CMK (cell line): ENCODE measurements around the gene COL9A1.

ENCODE experiments used
- DNase-seq: peaks from one replicate; pipeline ENCODE4 v3.0.0-alpha.2; 2010; ENCODE audit warnings: low read depth

The COL9A1 gene

DNA sequence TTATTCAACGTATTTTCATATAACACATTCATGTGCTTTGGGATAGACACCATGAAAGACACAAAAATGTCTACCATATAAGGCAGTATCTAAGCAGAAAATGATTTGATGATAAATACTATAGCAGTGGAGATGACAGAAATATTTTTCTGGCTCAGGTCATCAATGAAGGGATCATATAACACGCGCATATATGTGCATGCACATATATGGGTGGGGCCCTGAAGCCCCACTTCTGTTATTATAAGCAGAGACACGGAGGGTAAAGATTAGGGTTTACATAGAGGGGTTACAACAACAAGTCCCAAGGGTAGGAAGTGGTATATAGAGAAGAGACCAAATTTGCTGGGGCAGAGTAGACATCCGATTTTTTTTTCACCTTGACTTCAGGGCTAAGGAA is 16.0 kb downstream of the COL9A1 start:
- DNase-seq: no peak

DNA sequence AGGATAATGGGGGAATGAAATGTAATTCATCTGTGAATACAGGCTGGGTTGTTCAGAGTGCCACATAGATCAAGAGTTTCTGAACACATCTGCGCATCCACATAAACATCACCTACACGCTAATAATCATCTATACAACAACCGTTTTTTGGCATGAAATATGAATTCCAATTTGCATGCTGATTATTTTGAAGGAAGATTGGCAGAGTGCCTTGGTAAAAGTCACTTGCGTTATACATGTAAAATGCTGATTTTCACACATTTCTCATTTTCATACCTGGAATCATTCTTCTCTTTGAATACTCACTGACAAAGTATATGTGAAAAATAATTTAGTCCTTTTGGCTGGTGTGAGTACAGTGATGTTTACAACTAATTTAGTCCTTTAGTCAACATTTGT is 17.7 kb downstream of the COL9A1 start:
- DNase-seq: no peak

DNA sequence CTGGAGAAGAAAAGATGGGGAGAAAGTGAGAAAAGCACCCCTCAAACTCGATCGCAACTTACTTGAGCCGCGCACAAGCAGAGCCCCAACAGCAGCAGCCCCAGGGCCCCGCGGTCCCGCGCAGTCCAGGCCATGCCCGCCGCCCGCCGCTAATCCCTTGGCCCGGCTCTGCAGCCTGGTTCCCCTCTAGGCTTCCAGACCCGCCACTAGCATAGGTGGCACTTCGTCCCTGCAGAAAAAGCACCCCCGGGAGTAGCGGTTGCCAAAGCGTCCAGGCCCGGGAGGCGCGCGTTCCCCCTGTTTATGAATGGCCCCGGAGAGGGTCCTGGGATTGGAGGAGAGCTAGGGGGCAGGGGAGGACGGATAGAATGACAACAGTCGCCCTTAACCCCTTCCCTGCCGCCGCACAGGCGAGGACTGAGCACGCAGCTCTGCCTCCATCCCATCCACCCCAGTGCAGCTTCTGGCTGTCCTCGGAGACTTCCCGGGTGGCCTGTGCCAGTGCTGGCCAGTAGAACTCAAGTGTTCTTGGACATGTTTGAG is 19.9 kb downstream of the COL9A1 start:
- no peak for DNase-seq

DNA sequence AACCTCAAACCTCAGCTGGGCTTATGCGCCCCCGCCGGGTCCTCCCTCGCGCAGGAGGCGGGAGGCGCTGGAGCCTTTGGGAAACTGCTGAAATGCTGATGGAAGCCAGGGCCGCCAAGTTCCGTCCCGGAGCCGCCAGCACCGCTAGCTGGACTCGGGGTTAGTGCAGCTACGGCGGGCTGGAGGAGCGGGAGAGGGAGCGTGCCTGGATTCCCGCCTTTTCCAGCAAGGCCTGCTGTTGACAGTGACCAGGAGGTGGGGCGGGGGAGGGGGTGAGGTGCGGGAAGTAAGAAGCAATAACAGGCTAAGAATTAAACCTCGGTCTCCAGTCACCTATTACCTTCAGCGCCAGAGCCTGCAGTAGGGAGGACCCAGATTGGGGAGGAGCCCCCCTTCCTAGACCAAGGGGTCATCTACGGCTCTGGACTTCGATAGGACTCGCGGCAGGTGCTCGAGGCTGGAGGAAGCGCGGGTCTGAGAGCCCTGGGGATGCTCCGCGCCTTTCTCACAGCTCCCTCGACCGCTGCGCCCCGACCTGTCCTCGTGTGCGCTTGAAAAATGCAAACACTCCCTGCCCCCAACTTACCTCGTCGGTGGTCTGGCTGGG is 20.5 kb downstream of the COL9A1 start:
- no peak for DNase-seq

DNA sequence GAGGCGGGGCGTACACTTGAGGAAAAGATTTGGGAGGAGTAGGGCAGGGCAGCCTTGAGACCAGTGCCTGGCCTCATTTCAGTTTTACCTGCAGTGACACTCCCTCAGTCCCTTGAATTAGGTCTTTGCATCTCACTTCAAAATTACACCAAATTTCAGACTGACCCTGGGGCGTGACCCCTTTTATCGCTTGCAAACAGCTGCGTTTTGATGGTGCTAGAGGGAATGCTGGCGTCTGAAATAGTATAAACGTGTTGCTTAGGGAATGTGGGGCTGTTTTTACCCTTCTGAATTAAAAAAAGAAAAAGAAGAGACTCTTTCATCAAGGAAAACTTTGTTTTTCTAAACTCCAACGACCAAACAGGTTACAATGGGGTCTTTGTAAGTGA is 21.0 kb downstream of the COL9A1 start:
- no peak for DNase-seq

DNA sequence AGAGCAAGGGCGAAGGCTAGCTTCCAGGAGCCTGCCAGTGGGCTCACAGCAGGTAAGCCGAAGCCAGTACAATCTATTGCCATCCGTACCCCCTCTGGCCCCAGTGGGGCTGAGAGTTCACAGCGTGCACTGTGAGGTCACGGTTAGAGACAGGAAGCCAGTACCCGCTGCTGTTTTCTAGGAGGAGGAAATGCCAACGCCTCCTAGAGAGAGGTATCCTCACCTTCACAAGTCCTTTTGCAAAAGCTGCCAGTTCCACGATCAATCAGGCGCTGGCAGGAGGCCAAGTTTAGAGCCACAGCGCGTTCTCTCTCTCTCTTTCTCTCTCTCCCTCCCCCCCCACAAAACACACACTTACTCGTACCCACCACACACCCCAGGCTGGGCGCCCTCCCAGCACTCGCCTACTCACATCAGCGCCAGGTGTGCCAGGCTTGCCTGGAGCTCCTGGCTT is 22.5 kb downstream of the COL9A1 start:
- no peak for DNase-seq

DNA sequence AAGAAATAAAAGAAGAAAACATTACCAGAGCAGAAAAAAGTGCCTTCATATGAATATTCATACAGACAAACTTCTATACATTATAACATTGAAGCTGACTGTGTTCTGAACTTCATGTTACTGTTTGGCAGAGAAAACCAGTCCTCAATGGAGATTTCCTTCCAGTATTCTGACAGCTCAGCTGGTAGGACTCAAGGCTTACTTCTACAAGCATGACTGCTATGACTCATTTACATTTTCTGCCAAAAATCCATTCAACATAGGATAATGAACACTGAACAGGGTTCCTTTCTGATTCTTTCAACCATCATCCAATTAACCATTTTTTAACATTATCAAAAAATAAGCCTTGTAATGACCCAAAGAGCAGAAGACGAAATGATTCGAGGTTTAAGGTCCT is 25.4 kb downstream of the COL9A1 start:
- DNase-seq: no peak

DNA sequence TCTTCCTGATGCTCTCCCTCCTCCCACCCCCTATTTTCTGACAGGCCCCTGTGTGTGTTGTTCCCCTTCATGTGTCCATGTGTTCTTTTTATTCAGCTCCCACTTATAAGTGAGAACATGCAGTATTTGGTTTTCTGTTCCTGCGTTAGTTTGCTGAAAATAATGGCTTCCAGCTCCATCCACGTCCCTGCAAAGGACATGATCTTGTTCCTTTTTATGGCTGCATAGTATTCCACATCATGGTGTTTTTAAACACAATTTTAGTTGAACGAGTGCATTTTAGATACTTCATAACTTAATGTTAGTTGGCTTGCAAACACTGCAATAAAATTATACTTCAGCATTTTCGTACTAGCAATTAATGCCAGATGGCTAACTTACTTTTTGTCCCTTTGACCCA is 28.5 kb downstream of the COL9A1 start:
- no peak for DNase-seq

DNA sequence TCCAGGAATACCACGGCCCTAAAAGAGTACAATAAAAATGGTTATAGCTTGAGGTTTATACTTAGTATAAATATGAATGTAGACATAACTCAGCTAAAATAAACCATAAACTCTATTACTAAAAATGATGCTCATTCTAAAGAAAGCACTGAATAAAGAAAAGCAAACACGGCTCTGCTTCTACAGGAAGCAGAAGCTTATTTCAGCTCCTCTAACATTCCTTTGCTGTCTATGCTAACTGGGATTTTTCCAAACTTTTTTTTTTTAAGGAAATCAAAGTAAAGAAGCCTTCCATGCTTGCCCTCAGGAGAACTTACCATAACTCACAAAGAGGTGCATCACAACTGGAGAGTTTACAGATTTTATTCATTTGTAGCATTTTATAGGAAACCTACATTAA is 30.8 kb downstream of the COL9A1 start:
- DNase-seq: no peak

DNA sequence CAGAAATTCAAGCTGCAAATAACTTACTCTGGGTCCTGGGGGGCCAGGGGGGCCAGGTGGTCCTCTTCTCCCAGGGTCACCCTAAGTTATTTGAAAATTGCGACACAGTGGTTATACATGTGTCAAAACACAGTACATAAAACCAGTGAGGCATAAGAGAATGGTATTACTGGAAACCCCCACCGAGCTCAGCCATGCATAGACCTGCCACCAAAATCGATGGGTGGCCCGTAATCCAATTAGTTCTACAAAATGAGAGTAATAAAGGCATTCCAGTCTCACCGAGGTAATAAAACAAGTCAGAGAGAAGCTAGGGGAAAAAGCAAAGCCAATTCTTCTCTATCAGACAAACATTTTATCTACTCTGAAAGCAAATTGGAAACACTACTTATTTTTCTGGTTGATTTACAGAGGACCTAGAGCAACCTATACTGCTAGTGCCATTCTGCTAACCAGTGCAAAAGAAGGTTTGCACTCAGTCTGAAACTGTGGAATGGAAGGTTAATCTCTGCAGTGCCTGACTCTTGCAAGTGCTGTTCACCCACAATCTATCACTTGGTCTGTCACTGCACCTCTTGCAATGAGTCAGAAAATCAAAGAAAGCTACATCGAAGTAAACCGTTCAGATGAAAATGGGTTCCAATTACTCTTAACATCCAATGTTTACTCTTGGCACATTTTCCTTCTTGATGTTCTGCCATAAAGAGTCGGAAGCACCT is 32.4 kb downstream of the COL9A1 start:
- no peak for DNase-seq

DNA sequence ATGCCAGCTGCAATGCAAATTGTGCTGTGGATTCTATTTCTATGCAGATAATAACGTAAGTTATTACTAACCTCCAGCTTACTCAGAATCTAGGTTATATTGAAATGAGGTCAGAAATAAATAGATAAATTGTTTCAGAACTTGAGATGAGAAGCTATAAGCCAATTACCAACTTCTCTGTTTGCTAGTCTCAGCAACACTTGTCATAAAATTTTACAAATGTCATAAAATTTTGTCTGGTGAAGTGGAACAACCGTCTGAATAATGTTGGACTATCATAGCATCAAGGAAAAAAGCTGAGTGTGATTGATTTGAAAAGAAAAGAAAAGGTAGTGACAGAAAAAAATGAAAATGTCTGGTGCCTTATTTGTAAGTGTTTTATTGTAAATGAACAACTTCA is 36.7 kb downstream of the COL9A1 start:
- DNase-seq: no peak

DNA sequence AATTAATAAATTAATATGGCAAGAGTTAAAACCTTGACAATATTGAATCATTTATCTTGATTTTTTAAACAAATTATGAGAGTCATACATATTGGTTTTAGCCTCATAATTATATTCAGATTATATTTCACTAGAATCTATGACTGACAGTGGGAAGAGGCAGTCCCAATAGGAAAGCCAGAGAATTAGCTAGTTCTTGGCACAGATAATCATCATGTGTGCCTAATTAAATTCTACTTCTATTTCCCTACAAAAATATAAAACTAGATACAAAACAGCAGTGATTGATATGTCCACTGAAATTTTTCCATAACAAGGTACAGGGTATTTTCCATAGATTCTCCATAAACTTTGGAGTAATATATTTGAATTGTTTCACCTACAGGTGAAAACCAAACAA is 38.6 kb downstream of the COL9A1 start:
- DNase-seq: no peak

DNA sequence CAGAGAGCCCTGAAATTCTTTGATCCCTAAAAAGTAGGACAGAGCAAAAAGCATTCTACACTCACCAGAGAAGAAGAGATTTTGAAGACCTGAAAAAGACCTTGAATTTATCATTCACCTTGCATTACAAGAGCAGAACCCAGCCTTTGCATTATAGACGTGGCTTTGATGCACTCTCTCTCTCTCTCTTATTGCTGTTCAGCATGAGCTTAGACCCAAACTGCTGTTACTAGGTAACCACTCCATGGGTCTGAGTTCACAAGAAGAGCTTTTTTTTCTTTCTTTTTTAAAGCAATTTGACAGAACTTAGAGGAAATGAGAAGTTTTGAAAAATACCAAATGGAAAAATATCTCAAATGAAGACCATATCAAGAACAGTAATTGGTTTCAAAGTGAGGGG is 44.4 kb downstream of the COL9A1 start:
- DNase-seq: no peak

DNA sequence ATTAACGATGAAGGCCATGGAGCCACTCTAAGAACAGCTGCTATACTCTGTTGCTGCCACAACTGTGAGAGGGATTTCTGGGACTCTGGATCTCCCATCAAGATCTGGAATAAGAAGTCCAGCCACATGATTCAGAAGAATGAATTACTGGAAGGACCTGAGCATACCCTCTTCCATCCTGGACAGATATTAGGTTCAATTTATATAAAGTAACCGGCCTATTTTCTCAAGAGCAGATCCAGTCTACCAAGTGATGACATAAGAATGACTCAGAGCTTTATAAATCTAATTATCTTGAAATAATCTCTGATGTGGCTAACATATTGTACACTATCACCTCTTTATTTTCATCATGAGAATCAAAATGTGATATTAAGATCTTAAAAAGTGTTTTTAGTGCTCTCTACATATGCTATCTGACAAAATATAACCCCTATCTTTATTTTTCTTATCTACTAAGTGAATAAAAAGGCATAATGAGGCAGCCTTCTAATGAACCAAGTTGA is 45.1 kb downstream of the COL9A1 start:
- no peak for DNase-seq

DNA sequence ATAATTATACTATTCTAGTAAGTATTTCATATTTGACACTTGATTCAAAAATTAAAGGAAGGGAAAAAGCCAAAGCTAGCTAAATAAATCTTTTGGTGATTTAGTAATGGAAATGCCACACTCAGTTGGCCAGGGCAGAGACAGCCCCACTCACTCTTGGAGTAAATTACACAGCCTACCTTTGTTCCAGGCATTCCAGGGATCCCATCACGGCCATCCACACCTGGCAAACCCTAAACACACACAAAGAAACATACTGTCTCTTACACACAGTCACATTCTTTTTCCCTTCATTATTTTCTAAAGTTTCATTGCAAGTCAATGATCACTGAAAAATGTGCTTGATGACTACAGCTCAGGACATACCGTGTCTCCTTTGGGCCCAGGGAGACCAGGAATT is 48.1 kb downstream of the COL9A1 start:
- no peak for DNase-seq

DNA sequence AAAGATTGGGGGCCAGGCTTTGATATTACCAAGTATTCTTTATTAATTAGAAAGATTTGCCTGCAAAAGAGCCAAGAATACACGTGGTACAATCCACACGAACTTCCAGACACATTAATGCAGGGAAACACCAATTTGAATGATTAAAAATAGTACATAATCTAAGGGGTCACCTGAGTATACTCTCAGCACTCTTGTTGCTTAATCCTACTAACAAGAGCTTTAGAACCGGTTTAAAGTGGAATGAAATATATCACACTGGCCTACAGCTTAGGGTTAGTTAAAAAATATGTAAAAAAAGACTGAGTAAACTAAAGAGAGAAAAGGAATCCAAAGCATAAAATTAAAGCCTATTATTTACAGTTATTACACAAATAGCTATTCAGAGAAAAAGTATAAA is 49.0 kb downstream of the COL9A1 start:
- no peak for DNase-seq

DNA sequence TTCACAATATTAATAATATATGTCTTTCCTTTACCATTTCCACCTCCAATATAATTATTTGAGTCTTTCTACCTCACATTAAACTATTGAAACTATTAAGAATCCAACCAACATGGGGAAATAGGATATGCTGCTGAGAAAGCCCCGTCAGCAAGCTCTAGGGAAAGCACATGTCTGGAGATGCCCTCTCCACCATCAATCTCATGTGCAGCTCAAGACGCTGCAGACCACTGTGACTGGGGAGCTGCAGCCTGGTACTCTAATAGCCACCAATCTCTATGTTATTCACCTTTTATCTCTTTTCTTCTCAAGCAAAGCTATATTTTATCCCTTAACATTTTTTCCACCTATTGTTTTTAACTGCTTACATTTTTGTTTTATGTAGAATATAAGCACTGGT is 50.3 kb downstream of the COL9A1 start:
- no peak for DNase-seq

DNA sequence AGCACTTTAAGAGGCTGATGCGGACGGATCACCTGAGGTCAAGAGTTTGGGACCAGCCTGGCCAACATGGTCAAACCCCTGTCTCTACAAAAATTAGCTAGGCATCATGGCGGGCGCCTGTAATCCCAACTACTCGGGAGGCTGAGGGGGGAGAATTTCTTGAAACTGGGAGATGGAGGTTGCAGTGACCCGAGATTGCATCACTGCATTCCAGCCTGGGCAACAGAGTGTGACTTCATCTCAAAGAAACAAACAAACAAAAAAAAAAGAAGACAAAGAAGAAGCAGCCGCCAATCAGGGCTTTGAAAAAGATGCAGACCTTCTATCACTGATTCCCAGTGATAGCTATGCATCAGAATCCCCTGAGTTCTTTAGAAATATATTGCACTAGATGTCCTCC is 56.8 kb downstream of the COL9A1 start:
- no peak for DNase-seq

DNA sequence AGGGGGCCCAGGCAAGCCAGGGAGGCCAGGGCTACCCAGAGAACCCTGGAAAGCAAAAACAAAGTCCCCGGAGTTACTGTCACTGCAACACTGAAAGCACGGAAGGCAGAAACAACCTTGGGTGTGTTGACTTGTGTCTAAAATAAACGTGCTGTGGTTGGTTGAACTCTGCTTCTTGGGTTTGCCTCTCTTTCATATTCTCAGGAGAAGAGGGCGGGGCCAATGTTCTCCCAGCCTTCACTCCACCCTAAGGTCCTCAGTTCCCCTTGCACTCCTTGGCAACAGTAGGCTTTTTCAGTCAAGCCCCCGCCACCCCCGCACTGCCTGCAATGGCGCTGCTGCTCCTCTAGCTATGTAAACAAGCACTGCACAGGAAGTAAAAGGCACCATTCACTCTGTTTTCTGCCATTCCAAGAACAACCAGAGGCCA is 60.9 kb downstream of the COL9A1 start:
- DNase-seq: no peak

DNA sequence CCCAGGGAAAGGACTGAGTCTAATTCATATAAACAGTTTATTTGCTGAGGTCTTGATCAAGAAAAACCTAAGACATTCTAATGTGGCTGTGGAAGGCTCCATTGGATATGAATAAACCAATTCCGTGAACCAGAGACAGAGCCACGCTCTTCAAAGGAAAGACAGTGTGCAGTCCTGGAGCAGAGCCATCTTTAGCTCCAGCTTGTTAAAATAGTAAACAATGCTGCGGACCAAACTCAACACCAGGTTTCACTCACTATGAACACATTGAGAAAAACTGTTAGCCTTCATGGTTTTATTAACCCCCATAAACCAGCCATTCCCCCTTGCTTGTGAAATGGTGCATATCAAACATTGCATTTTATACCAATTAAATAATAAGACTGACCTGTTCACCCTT is 61.9 kb downstream of the COL9A1 start:
- DNase-seq: no peak

DNA sequence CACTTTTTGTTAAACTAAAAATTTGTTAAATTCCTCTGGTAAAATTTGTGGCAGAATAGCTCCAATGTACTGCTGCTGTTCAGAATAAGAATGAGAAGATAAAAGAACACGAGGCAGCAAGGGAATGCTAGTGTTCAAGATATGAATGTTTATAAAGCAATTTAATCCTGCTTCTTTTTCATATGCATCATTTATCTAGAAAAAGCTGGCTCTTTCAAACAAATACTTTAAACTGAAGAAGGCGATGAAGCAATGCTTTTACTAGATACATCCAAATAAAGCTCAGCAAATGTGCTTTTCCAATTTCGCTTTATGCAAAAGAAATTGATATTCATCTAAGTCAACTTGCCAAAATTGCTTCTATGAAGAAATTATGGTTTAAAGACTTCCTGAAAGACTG is 66.5 kb downstream of the COL9A1 start:
- no peak for DNase-seq

DNA sequence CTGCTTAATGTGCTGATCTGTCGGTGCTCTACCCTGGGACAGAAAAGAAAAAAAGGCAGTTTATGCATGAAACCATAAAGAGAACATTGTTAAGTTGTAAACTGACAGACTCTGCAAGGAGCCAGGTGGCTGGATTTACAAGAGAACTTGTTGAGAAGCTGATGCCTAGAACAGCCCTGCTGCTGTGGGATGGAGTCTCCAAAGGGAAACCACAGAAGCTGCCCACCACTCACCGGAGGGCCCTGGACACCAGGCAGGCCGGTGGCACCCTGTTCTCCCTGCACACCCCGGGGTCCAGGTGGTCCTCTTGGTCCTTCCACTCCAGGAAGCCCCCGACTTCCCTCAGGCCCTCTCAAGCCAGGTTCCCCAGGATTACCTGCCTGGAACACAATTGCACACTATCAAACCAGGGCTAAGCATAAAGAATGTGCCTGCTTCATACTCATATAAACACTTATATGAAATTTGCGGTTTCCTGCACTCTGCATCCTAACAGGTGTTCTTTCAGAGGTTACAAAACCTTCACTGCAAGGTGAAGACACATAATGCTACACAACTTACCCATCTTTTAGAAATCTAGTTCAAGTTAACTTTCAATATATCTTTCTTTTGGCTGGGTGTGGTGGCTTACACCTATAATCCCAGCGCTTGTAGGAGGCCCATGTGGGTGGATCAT is 68.2 kb downstream of the COL9A1 start:
- no peak for DNase-seq

DNA sequence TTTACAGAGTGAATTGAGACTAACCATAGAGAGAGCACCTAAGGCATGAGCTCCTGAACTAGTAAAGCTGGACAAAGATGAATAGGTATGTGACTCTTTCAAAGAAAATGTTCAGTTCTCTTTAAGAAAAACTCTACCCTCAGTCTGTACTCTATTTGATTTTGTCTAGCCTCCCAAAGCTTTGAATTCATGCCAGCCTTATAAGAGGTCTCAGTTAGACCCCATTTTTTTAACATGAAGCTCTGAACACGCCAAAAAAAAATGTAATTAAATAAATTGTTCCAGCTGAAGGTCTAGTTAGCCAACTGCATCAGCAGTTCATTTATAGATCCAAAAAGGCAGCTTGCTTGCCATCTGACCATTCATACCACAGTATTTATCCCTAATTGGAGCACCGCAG is 71.6 kb downstream of the COL9A1 start:
- no peak for DNase-seq
